Neural progenitor cell (in vitro differentiated cells): Measurements from ENCODE around the gene INPP5K. TPM values are rescaled to one million over a fixed set of nuclear protein-coding genes. Genes with fewer than 3 reads are reported as not detected.

Experiments
- DNase-seq: peaks from one replicate; pipeline ENCODE4 v3.0.0-alpha.2; 2016; ENCODE audit warnings: low spot score
- H2AFZ ChIP-seq: fragments of 200-600 bp; sonication (generic); replicated peaks from 2 replicates; pipeline ENCODE4 v1.6.1; 2016; ENCODE audit warnings: antibody characterized with exemption
- H3F3A ChIP-seq: fragments of 200-600 bp; sonication (generic); 2 replicates; pipeline ENCODE4 v1.6.1; 2016; ENCODE audit warnings: antibody characterized with exemption, low read depth
- H3K27ac ChIP-seq: fragments of 200-600 bp; sonication (generic); 2 replicates; pipeline ENCODE4 v1.5.1; 2016; ENCODE audit warnings: mild to moderate bottlenecking
- H3K27me3 ChIP-seq: fragments of 200-600 bp; sonication (generic); 2 replicates; pipeline ENCODE4 v1.6.1; 2016; ENCODE audit warnings: mild to moderate bottlenecking, moderate library complexity
- H3K36me3 ChIP-seq: fragments of 200-600 bp; sonication (generic); 2 replicates; pipeline ENCODE4 v1.5.1; 2016
- H3K4me1 ChIP-seq: fragments of 200-600 bp; sonication (generic); 2 replicates; pipeline ENCODE4 v1.6.1; 2016; ENCODE audit warnings: mixed run types
- H3K4me2 ChIP-seq: fragments of 200-600 bp; sonication (generic); 2 replicates; pipeline ENCODE4 v1.6.1; 2016
- H3K4me3 ChIP-seq: fragments of 200-600 bp; sonication (generic); 2 replicates; pipeline ENCODE4 v1.5.1; 2016
- H3K79me2 ChIP-seq: fragments of 200-600 bp; sonication (generic); 2 replicates; pipeline ENCODE4 v1.6.1; 2016; ENCODE audit warnings: low read depth
- H3K9ac ChIP-seq: fragments of 200-600 bp; sonication (generic); 2 replicates; pipeline ENCODE4 v1.6.1; 2016
- H3K9me3 ChIP-seq: fragments of 200-600 bp; sonication (generic); 2 replicates; pipeline ENCODE4 v1.5.1; 2016; ENCODE audit warnings: low read depth
- H4K20me1 ChIP-seq: fragments of 200-600 bp; sonication (generic); 2 replicates; pipeline ENCODE4 v1.6.1; 2016; ENCODE audit warnings: low read depth
- H3K27ac Mint-ChIP-seq: 3 replicates; pipeline ENCODE4 v1.8.0; 2021; ENCODE audit warnings: mixed read lengths
- H3K27me3 Mint-ChIP-seq: 2 replicates; pipeline ENCODE4 v1.8.0; 2022; ENCODE audit warnings: low read depth, mild to moderate bottlenecking, inconsistent platforms, moderate library complexity, mixed read lengths; ENCODE audit not compliant: insufficient read depth
- H3K36me3 Mint-ChIP-seq: 3 replicates; pipeline ENCODE4 v1.8.0; 2021; ENCODE audit warnings: mixed read lengths
- H3K4me1 Mint-ChIP-seq: 3 replicates; pipeline ENCODE4 v1.8.0; 2021; ENCODE audit warnings: mixed read lengths
- H3K4me3 Mint-ChIP-seq: 3 replicates; pipeline ENCODE4 v1.8.0; 2021; ENCODE audit warnings: mild to moderate bottlenecking, moderate library complexity, mixed read lengths
- H3K9me3 Mint-ChIP-seq: 3 replicates; pipeline ENCODE4 v1.8.0; 2020; ENCODE audit warnings: mixed read lengths
- CTCF ChIP-seq: fragments of 200-600 bp; sonication (generic); IDR thresholded peaks from 2 replicates; pipeline ENCODE4 v1.5.1; 2017; ENCODE audit warnings: antibody characterized with exemption, mild to moderate bottlenecking
- EZH2 ChIP-seq: fragments of 200-600 bp; sonication (generic); IDR thresholded peaks from 2 replicates; pipeline ENCODE4 v1.6.1; 2017; ENCODE audit warnings: antibody characterized with exemption, mild to moderate bottlenecking, moderate library complexity
- EZH2phosphoT487 ChIP-seq: fragments of 200-600 bp; sonication (generic); IDR thresholded peaks from 2 replicates; pipeline ENCODE4 v1.6.1; 2017; ENCODE audit warnings: antibody characterized with exemption
- total RNA-seq: library from RNA; depleted of rRNA; stranded (reverse); fragments of >200 nt; gene quantifications from 2 replicates; pipeline ENCODE4 v1.2.3, GENCODE V29; 2015; ENCODE audit warnings: low replicate concordance

Gene INPP5K
- total RNA-seq, 1 donor from 2014 or later: 11.7 TPM

DNA sequence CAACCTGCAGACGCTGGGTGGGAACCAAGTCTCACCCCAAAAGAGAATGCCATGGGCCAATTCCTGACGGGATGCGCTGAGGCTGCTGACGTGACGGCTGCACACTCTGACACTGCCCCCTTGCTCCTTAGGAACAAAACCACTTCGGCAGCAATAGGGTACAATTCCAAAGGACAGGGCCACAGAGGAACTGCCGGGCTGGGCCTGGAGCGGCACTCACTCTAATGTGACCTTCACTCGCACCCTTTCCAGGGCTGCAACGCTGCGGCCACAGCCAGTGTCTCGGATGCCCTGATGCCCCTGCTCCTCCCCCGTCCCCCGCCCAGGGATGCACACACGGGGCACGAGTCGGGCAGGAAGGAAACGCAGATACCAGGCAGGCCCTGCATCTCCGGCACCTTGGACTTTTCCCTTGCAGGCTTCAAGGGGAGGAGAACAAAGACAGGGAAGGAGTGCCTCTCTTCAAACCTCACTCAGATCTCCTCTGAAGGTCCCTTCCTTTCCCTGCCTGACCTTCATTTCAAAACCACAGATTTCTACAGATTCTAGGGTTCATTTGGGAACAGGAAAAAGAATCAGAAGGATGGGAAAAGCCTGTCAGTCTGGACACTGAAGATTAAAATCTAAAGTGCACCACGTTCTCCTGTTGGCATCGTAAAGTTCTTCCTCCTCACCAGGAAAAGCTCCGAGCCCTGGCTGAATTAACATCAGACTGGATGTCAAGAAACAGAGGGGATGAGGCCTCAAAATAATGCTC lies 43.9 kb upstream of the INPP5K start:
- H3K9me3 ChIP-seq: no peaks in the 10 kb centered on the region
- H3K4me3 ChIP-seq: peak overlapping the region; percentile 98
- peak overlapping the region; percentile 52 for H3K27ac ChIP-seq
- peak overlapping the region; percentile 99 for H3K4me2 ChIP-seq
- peak overlapping the region; percentile 94 for H3K4me3 Mint-ChIP-seq
- peaks cover 29% of the 10 kb centered on the region for H3F3A ChIP-seq
- H3K36me3 ChIP-seq: no peaks in the 10 kb centered on the region
- peaks cover 46% of the 10 kb centered on the region for H3K4me1 Mint-ChIP-seq
- H3K36me3 Mint-ChIP-seq: peaks cover 13% of the 10 kb centered on the region
- H3K9ac ChIP-seq: no peak overlapping the region
- no peaks in the 10 kb centered on the region for H3K9me3 Mint-ChIP-seq
- H3K79me2 ChIP-seq: peaks cover 57% of the 10 kb centered on the region
- H3K27me3 ChIP-seq: no peaks in the 10 kb centered on the region
- no peak for TF ChIP-seq CTCF
- no peak for TF ChIP-seq EZH2
- no peak for TF ChIP-seq EZH2phosphoT487
- peaks cover 67% of the 10 kb centered on the region for H4K20me1 ChIP-seq
- peaks cover 25% of the 10 kb centered on the region for H3K4me1 ChIP-seq
- no peak overlapping the region for H3K27ac Mint-ChIP-seq
- peaks cover 11% of the 10 kb centered on the region for H3K27me3 Mint-ChIP-seq
- H2AFZ ChIP-seq: no peak overlapping the region
- no peak for DNase-seq

DNA sequence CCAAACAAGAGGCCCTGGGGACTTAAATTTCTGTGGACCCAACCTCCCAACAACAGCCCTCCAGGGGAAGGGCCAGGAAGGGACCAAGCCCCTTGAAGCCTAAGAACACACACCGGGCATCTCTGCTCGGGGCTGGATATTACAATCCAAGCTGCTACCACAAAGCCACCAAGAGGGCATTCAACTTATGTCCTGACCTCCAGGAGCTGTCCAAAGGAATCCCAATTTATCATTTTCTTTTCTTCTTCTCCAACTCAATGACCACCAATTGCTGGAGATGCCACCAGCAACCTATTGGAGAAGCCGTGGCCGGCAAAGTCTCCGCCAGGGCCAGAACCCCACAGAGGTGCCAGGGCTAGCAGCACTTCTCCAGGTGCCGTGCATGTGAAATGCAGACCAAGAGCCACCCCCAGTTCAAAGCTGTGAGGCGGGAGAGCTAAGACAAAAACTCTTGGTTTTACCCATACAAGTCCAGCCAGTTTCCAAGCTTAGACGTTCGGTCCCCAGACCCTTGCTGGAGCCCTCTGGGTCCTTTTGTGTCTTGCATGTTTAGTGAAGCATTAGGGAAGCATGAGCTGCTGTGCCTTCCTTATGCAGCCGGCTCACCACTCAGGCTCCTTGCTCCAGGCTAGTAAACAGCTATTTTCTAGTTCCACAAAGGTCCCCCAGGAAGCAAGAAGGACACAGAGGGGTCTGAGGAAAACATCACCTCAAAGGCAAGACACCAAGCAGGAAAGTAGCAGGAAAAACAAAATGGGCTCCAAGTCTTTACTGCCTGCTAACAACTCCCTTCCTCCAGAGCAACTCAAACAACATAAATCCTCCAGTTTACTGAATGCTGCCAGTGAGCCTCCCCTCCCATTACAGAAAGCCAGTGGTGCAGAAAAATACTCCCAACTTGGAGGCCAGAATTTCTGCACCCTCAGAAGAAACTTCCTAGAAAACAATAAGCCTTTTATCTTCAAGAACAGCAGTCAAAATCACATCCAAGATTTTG lies 42.9 kb upstream of the INPP5K start:
- peak overlapping the region; percentile 52 for H3K27ac ChIP-seq
- H4K20me1 ChIP-seq: peaks cover 76% of the 10 kb centered on the region
- peaks cover 52% of the 10 kb centered on the region for H3K4me1 Mint-ChIP-seq
- H3K9ac ChIP-seq: no peak overlapping the region
- H3K4me3 Mint-ChIP-seq: peak overlapping the region; percentile 94
- H3K27me3 ChIP-seq: no peaks in the 10 kb centered on the region
- H3K4me1 ChIP-seq: peaks cover 30% of the 10 kb centered on the region
- no peak for TF ChIP-seq EZH2
- no peak for TF ChIP-seq CTCF
- no peak for TF ChIP-seq EZH2phosphoT487
- peaks cover 59% of the 10 kb centered on the region for H3K79me2 ChIP-seq
- H3K9me3 Mint-ChIP-seq: no peaks in the 10 kb centered on the region
- no peaks in the 10 kb centered on the region for H3K36me3 ChIP-seq
- no peak overlapping the region for H3K27ac Mint-ChIP-seq
- H3K36me3 Mint-ChIP-seq: peaks cover 13% of the 10 kb centered on the region
- H2AFZ ChIP-seq: no peak overlapping the region
- peaks cover 9% of the 10 kb centered on the region for H3K27me3 Mint-ChIP-seq
- H3K9me3 ChIP-seq: no peaks in the 10 kb centered on the region
- H3K4me2 ChIP-seq: peak overlapping the region; percentile 99
- no peak overlapping the region for H3K4me3 ChIP-seq
- peaks cover 29% of the 10 kb centered on the region for H3F3A ChIP-seq
- peak; percentile 57 for DNase-seq

- Histone ChIP-seq H3K4me2 (no peak overlapping the region), H3K27me3 (no peaks in the 10 kb centered on the region), H3K4me1 (peaks cover 31% of the 10 kb centered on the region), H3K79me2 (peaks cover 59% of the 10 kb centered on the region), H3K27ac (no peak overlapping the region), H3K9ac (no peak overlapping the region), H3F3A (peaks cover 22% of the 10 kb centered on the region), H2AFZ (no peak overlapping the region), H4K20me1 (peaks cover 86% of the 10 kb centered on the region), H3K36me3 (no peaks in the 10 kb centered on the region), H3K9me3 (no peaks in the 10 kb centered on the region), H3K4me3 (no peak overlapping the region)
- Mint-ChIP-seq H3K27ac (no peak overlapping the region), H3K9me3 (no peaks in the 10 kb centered on the region), H3K36me3 (peaks cover 13% of the 10 kb centered on the region), H3K4me1 (peaks cover 53% of the 10 kb centered on the region), H3K27me3 (peaks cover 9% of the 10 kb centered on the region), H3K4me3 (no peak overlapping the region)
- TF ChIP-seq CTCF (no peak), EZH2 (no peak)
- DNase-seq: no peak
Observed at GRCh38 chr17:1558401-1558800, 42.0 kb upstream of the INPP5K start.
